Measurements from ENCODE around the gene NKAPL. TPM values are rescaled to one million over a fixed set of nuclear protein-coding genes. Genes with fewer than 3 reads are reported as not detected.

The NKAPL gene
- total RNA-seq, 3 donors from 2014 or later, result 0.24 to 2.8 TPM; not detected in 1

DNA sequence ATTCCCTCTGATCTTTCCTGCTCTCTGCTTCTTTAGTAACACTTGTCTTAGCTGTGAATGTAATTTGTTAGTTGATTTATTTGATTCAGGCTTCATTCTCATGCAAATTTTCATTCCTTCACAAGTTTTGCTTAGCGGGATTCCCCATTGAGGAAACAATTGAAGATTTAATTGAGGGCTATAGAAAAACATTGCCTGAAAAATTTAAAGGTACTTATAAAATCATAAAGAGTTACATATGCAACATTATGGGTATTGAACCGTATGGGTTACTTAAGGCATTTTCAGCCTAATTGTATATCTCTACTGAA lies 45.9 kb upstream of the NKAPL start:
- no peaks in the 10 kb centered on the region for H3K9me3 ChIP-seq
- intact Hi-C loops (cut with DNase I, micrococcal nuclease), result loop anchor here in 1 of 2 donors (5.0 kb wide), 1 partner anchor 71 kb away; the partner anchor contains the start of gene ZKSCAN8
- ATAC-seq, result no peak
- no peaks in the 10 kb centered on the region for H3K36me3 ChIP-seq (ENCODE audit: low read depth)
- peaks cover 3% of the 10 kb centered on the region for H3K4me1 ChIP-seq (ENCODE audit: low read depth)
- H3K4me3 ChIP-seq, result no peak overlapping the region
- no peak for TF ChIP-seq CTCF (IDR thresholded peaks at IDR 0.05)
- DNase-seq, result no peak

DNA sequence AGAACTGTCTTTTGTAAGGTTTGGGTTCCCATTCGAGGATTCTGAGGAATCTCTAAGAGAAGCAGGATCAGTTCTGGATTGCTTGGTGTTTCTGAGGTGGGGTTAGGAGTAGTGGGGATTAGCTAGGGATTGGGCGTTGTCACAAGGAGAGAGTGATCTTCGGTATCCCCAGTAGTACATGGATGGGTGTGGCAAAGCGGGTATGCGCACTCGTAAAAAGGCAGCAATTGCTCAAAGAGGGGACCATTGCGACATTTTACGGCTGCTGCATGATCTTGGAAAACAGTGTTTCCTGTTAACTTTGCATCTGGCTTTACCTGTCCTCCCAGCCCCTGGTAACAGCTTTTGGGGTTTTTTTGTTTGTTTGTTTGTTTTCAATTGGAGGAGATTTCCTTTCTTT lies 43.7 kb upstream of the NKAPL start:
- peak; percentile 51 to 79 (median 54) for DNase-seq
- Histone ChIP-seq H3K36me3 (ENCODE audit: low read depth) (no peaks in the 10 kb centered on the region), H3K4me3 (no peak overlapping the region), H3K9me3 (no peaks in the 10 kb centered on the region), H3K4me1 (ENCODE audit: low read depth) (peaks cover 9% of the 10 kb centered on the region)
- intact Hi-C loops (cut with DNase I, micrococcal nuclease), result no loop called here
- TF ChIP-seq CTCF (IDR thresholded peaks at IDR 0.05), result no peak
- peak; percentile 68 for ATAC-seq

DNA sequence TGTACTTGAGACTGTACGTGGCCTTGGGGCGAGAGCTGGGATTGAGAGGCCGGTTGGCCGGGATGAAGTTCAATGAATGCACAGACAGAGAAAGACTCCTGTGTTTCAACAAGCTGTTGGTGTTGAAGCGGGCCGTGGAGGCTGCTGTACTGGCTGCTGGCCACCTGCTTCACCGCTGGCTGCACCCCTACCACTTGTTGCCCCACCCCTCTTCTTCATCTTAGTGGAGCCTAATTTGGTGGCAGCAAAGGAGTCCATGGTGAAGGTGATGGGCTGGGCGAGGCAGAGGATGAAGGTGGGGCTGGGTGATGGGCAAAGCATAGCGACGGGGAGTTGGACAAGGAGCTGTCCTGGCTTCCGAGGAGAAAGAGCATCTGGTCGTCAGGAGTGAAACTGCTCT lies 41.2 kb upstream of the NKAPL start:
- H3K4me1 ChIP-seq (ENCODE audit: low read depth), result peaks cover 9% of the 10 kb centered on the region
- TF ChIP-seq CTCF (IDR thresholded peaks at IDR 0.05), result no peak
- peak in 1 of 3 donors; percentile 24 for DNase-seq
- intact Hi-C loops (cut with DNase I, micrococcal nuclease), result no loop called here
- no peak overlapping the region for H3K4me3 ChIP-seq
- no peak for ATAC-seq
- no peaks in the 10 kb centered on the region for H3K36me3 ChIP-seq (ENCODE audit: low read depth)
- H3K9me3 ChIP-seq, result no peaks in the 10 kb centered on the region

- TF ChIP-seq CTCF (IDR thresholded peaks at IDR 0.05), result no peak
- peak overlapping the region; percentile 7 for H3K4me3 ChIP-seq
- ATAC-seq (peak; percentile 91), DNase-seq (peak; percentile 82 to 87 (median 84))
- intact Hi-C loops (cut with DNase I, micrococcal nuclease), result no loop called here
- no peaks in the 10 kb centered on the region for H3K36me3 ChIP-seq (ENCODE audit: low read depth)
- H3K9me3 ChIP-seq, result no peaks in the 10 kb centered on the region
- H3K4me1 ChIP-seq (ENCODE audit: low read depth), result peaks cover 9% of the 10 kb centered on the region
Observed at GRCh38 chr6:28218312-28219248, 40.5 kb upstream of the NKAPL start.

- Histone ChIP-seq H3K4me3 (no peak overlapping the region), H3K9me3 (no peaks in the 10 kb centered on the region), H3K4me1 (ENCODE audit: low read depth) (peaks cover 13% of the 10 kb centered on the region), H3K36me3 (ENCODE audit: low read depth) (no peaks in the 10 kb centered on the region)
- intact Hi-C loops (cut with DNase I, micrococcal nuclease), result no loop called here
- TF ChIP-seq CTCF (IDR thresholded peaks at IDR 0.05), result no peak
- ATAC-seq (no peak), DNase-seq (no peak)
Observed at GRCh38 chr6:28220257-28221133, 38.6 kb upstream of the NKAPL start.

Measured in mucosa of descending colon (tissue), 3 donors.